Panc1 (cell line): ENCODE measurements around the gene PPM1K. TPM values are rescaled to one million over a fixed set of nuclear protein-coding genes. Genes with fewer than 3 reads are reported as not detected.

Experiments
- ATAC-seq: fragments of 200-7000 bp; cut with Tn5 transposase; 2 replicates; pipeline ENCODE4 v1.9.1; 2020; ENCODE audit warnings: mild to moderate bottlenecking, moderate library complexity
- BruUV-seq: library from RNA; stranded (reverse); fragments of 400-500 nt; replicated peaks from 2 replicates; lab custom pipeline; 2021; lab: Mats Ljungman, UMichigan
- CTCF ChIA-PET: fragments of 300-600 bp; sonication (Branson Sonifier 250); formaldehyde crosslinking; loops from one replicate; lab custom pipeline; 2022; ENCODE audit warnings: antibody characterized with exemption; lab: Charles Lee
- POLR2A ChIA-PET: fragments of 300-600 bp; sonication (Branson Sonifier 250); formaldehyde crosslinking; loops from one replicate; lab custom pipeline; 2022; ENCODE audit warnings: antibody characterized with exemption; lab: Charles Lee
- DNase-seq: peaks from one replicate; pipeline ENCODE4 v3.0.0-alpha.2; 2010; ENCODE audit warnings: low read depth, low spot score
- H3K27ac ChIP-seq: 2 replicates; pipeline ENCODE4 v1.5.1; 2011; ENCODE audit warnings: mild to moderate bottlenecking, low read length, inconsistent platforms
- H3K27me3 ChIP-seq: fragments of 200-500 bp; sonication (Bioruptor generic); 2 replicates; pipeline ENCODE4 v1.6.0; 2014; ENCODE audit warnings: low read length, inconsistent platforms; ENCODE audit not compliant: control insufficient read depth, insufficient read depth
- H3K36me3 ChIP-seq: fragments of 200-500 bp; sonication (Bioruptor generic); 2 replicates; pipeline ENCODE4 v1.5.1; 2014; ENCODE audit warnings: inconsistent platforms, mild to moderate bottlenecking, low read length, moderate library complexity; ENCODE audit not compliant: control insufficient read depth, insufficient read depth
- H3K4me1 ChIP-seq: 2 replicates; pipeline ENCODE4 v1.5.1; 2011; ENCODE audit warnings: inconsistent platforms, mild to moderate bottlenecking, low read length, moderate library complexity; ENCODE audit not compliant: control insufficient read depth, insufficient read depth
- H3K4me3 ChIP-seq, 2 experiments: 2 replicates each; pipeline ENCODE4 v1.5.1; 2011 to 2012; ENCODE audit warnings: low read depth in 2 of 2, low read length in 2 of 2, mild to moderate bottlenecking in 2 of 2, inconsistent platforms in 1 of 2, moderate library complexity in 1 of 2
- H3K9me3 ChIP-seq: fragments of 200-500 bp; sonication (Bioruptor generic); 2 replicates; pipeline ENCODE4 v1.5.1; 2014; ENCODE audit warnings: low read depth, mild to moderate bottlenecking, inconsistent platforms, low read length, moderate library complexity; ENCODE audit not compliant: control insufficient read depth, insufficient read depth
- POLR2AphosphoS5 ChIP-seq: IDR thresholded peaks from 2 replicates; pipeline ENCODE4 v1.6.1; 2012; ENCODE audit warnings: mild to moderate bottlenecking, low read depth, low read length, moderate library complexity
- SIN3A ChIP-seq: IDR thresholded peaks from 2 replicates; pipeline ENCODE4 v1.6.1; 2012; ENCODE audit warnings: low read depth, mild to moderate bottlenecking, low read length, moderate library complexity, borderline replicate concordance; ENCODE audit not compliant: insufficient read depth
- TCF7L2 ChIP-seq: IDR thresholded peaks from 2 replicates; pipeline ENCODE4 v1.6.1; 2011; ENCODE audit warnings: mild to moderate bottlenecking, low read depth, low read length, inconsistent platforms
- in situ Hi-C: cut with HindIII; loops from 2 replicates; pipeline ENCODE4 v1.10.0; 2016; ENCODE audit warnings: low sequenced_read_pairs, low pct_unique_long_range_greater_than_20kb
- intact Hi-C: fragments of 100-400 bp; cut with micrococcal nuclease; formaldehyde crosslinking; loops from one replicate; pipeline ENCODE4 v1.10.0; 2022; ENCODE audit not compliant: unreplicated experiment
- total RNA-seq: library from RNA; stranded (reverse); gene quantifications from one replicate; pipeline ENCODE4 v1.2.1, GENCODE V29; 2021; ENCODE audit not compliant: unreplicated experiment
- TF ChIP-seq, protein P1 (sequence below): fragments of 450-650 bp; IDR thresholded peaks from 2 replicates; pipeline ENCODE4 v1.5.1; 2017; ENCODE audit warnings: mild to moderate bottlenecking
- TF ChIP-seq, protein P2 (sequence below), 2 experiments: IDR thresholded peaks; 2 replicates each; pipeline ENCODE4 v1.6.1; 2011 to 2012; ENCODE audit warnings: low read depth in 2 of 2, control low read depth in 1 of 2, low read length in 1 of 2, mild to moderate bottlenecking in 1 of 2, moderate library complexity in 1 of 2; ENCODE audit not compliant: insufficient read depth in 1 of 2

The PPM1K gene
- total RNA-seq, 1 experiment from 2014 or later, result 2.1 TPM

DNA sequence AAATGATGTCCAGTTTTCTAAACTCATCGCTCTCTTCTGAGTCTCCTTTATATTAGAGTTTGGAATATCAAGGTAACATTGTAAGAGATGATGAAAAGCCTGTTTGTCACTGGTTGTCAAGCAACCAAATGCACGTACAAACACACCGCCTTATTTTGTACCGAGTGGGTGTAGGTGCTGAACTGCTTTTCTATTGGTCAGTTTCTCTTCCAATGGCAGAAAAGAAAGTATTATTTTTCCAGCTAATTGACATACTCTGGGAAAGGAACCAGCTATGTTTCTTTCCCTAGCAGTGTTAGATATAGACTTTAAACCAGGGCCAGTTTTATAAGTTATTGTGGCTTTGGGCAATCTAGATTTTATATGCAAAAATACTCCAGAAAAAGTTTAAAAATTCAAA is 6.6 kb upstream of the PPM1K start:
- Histone ChIP-seq H3K9me3 (no peaks in the 10 kb centered on the region), H3K36me3 (no peaks in the 10 kb centered on the region), H3K4me3 (no peak overlapping the region), H3K27ac (no peak overlapping the region), H3K4me1 (no peaks in the 10 kb centered on the region), H3K27me3 (no peaks in the 10 kb centered on the region)
- ATAC-seq (no peak), DNase-seq (no peak)
- TF ChIP-seq POLR2AphosphoS5, result no peak
- TF ChIP-seq, protein P1, sequence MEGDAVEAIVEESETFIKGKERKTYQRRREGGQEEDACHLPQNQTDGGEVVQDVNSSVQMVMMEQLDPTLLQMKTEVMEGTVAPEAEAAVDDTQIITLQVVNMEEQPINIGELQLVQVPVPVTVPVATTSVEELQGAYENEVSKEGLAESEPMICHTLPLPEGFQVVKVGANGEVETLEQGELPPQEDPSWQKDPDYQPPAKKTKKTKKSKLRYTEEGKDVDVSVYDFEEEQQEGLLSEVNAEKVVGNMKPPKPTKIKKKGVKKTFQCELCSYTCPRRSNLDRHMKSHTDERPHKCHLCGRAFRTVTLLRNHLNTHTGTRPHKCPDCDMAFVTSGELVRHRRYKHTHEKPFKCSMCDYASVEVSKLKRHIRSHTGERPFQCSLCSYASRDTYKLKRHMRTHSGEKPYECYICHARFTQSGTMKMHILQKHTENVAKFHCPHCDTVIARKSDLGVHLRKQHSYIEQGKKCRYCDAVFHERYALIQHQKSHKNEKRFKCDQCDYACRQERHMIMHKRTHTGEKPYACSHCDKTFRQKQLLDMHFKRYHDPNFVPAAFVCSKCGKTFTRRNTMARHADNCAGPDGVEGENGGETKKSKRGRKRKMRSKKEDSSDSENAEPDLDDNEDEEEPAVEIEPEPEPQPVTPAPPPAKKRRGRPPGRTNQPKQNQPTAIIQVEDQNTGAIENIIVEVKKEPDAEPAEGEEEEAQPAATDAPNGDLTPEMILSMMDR, result no peak
- TF ChIP-seq TCF7L2, result no peak
- TF ChIP-seq, protein P2, sequence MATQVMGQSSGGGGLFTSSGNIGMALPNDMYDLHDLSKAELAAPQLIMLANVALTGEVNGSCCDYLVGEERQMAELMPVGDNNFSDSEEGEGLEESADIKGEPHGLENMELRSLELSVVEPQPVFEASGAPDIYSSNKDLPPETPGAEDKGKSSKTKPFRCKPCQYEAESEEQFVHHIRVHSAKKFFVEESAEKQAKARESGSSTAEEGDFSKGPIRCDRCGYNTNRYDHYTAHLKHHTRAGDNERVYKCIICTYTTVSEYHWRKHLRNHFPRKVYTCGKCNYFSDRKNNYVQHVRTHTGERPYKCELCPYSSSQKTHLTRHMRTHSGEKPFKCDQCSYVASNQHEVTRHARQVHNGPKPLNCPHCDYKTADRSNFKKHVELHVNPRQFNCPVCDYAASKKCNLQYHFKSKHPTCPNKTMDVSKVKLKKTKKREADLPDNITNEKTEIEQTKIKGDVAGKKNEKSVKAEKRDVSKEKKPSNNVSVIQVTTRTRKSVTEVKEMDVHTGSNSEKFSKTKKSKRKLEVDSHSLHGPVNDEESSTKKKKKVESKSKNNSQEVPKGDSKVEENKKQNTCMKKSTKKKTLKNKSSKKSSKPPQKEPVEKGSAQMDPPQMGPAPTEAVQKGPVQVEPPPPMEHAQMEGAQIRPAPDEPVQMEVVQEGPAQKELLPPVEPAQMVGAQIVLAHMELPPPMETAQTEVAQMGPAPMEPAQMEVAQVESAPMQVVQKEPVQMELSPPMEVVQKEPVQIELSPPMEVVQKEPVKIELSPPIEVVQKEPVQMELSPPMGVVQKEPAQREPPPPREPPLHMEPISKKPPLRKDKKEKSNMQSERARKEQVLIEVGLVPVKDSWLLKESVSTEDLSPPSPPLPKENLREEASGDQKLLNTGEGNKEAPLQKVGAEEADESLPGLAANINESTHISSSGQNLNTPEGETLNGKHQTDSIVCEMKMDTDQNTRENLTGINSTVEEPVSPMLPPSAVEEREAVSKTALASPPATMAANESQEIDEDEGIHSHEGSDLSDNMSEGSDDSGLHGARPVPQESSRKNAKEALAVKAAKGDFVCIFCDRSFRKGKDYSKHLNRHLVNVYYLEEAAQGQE (IDR thresholded peaks at IDR 0.05; ENCODE audit: insufficient read depth in 1 of 2, low read depth in 2 of 2, low read length in 1 of 2), result no peak
- TF ChIP-seq SIN3A, result no peak
- intact Hi-C loops, result no loop called here
- BruUV-seq, result no TSS peak
- CTCF ChIA-PET, result no interaction called here
- in situ Hi-C loops, result no loop called here
- POLR2A ChIA-PET, result no interaction called here

DNA sequence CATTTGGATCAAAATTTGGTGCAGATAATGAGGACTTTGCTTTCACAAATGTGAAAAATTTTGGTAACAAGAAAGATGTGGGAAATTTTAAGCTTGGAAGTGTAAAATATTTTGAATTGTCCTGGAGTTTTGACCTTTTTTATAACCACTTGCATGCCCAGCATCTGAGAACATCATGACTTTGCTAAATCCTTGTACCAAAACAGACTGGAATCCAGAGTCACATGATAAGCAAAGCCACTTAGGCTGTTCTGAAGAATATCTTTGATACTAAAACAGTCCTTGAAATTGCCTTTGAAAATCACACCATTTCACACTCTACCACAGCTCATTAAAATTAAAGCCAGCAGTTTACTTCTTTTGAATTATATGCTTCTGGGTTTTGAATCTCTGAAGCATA is 2.5 kb upstream of the PPM1K start:
- ChIA-PET POLR2A (no interaction called here), CTCF (no interaction called here)
- DNase-seq (no peak), ATAC-seq (no peak)
- H3K27ac ChIP-seq, result no peak overlapping the region
- TF ChIP-seq, protein P1, result no peak
- TF ChIP-seq POLR2AphosphoS5, result no peak
- TF ChIP-seq SIN3A, result no peak
- TF ChIP-seq, protein P2 (IDR thresholded peaks at IDR 0.05; ENCODE audit: insufficient read depth in 1 of 2, low read depth in 2 of 2, low read length in 1 of 2), result no peak
- no peak for TF ChIP-seq TCF7L2
- peaks cover 2% of the 10 kb centered on the region; the same call in 1 of the 2 replicates for H3K27me3 ChIP-seq
- no peak overlapping the region for H3K4me3 ChIP-seq
- no peaks in the 10 kb centered on the region; the same call in 1 of the 2 replicates for H3K4me1 ChIP-seq
- intact Hi-C loops (no loop called here), in situ Hi-C loops (no loop called here)
- no peaks in the 10 kb centered on the region for H3K36me3 ChIP-seq
- no peaks in the 10 kb centered on the region for H3K9me3 ChIP-seq
- no TSS peak for BruUV-seq
